K562 (cell line): ENCODE data around the gene CALY. TPM values are rescaled to one million over a fixed set of nuclear protein-coding genes. Genes with fewer than 3 reads are reported as not detected.
A peak's percentile ranks its signal among the peaks of the same experiment; 100 is the strongest.

Experiments used
- CC2D1A ChIP-seq: fragments of 450-650 bp; IDR thresholded peaks from 2 replicates; pipeline ENCODE4 v1.6.1; 2017; ENCODE audit warnings: mild to moderate bottlenecking
- CHCHD3 ChIP-seq: fragments of 250-450 bp; sonication (Bioruptor Pico); IDR thresholded peaks from 2 replicates; pipeline ENCODE4 v2.1.2; 2022; ENCODE audit warnings: mild to moderate bottlenecking
- EHMT2 ChIP-seq: fragments of 450-650 bp; IDR thresholded peaks from 2 replicates; pipeline ENCODE4 v1.6.1; 2018; ENCODE audit warnings: antibody characterized with exemption
- ELF1 ChIP-seq: fragments of 200-800 bp; sonication (Bioruptor generic); IDR thresholded peaks from 2 replicates; pipeline ENCODE4 v1.6.1; 2016; ENCODE audit warnings: missing genetic modification characterization, missing compliant biosample characterization
- HDAC1 ChIP-seq, 2 experiments: fragments of 450-650 bp; IDR thresholded peaks; 2 replicates each; pipeline ENCODE4 v1.6.1; 2016 to 2017; ENCODE audit warnings: inconsistent platforms in 1 of 2, mild to moderate bottlenecking in 1 of 2, moderate library complexity in 1 of 2
- IRF2 ChIP-seq: sonication (generic); formaldehyde crosslinking; IDR thresholded peaks from 2 replicates; pipeline ENCODE4 v1.8.1; 2022; ENCODE audit warnings: mild to moderate bottlenecking, missing genetic modification reagents
- MAFF ChIP-seq: IDR thresholded peaks from 2 replicates; pipeline ENCODE4 v1.6.1; 2012; ENCODE audit warnings: low read length, improper control_type of control experiment
- NCOR1 ChIP-seq: fragments of 450-650 bp; IDR thresholded peaks from 2 replicates; pipeline ENCODE4 v1.6.1; 2016; ENCODE audit warnings: mild to moderate bottlenecking, moderate library complexity
- NFXL1 ChIP-seq: fragments of 450-650 bp; formaldehyde crosslinking; IDR thresholded peaks from 2 replicates; pipeline ENCODE4 v1.4.0; 2021; ENCODE audit warnings: mild to moderate bottlenecking
- NRF1 ChIP-seq, 2 experiments: fragments of 450-650 bp; IDR thresholded peaks in 1 of 2; conservative IDR thresholded peaks in 1 of 2; 2 replicates each; pipeline ENCODE4 v1.6.1; 2014; ENCODE audit warnings: mild to moderate bottlenecking in 2 of 2
- POLR2B ChIP-seq: fragments of 450-650 bp; IDR thresholded peaks from 2 replicates; pipeline ENCODE4 v1.6.1; 2018; ENCODE audit warnings: low read depth; ENCODE audit not compliant: partially characterized antibody
- RBM14 ChIP-seq: fragments of 200-400 bp; formaldehyde crosslinking; IDR thresholded peaks from 2 replicates; pipeline ENCODE4 v1.6.1; 2018; ENCODE audit warnings: low read depth, mild to moderate bottlenecking, low read length, moderate library complexity, borderline replicate concordance; ENCODE audit not compliant: insufficient read depth
- TBP ChIP-seq: optimal IDR thresholded peaks from 2 replicates; pipeline ENCODE3; 2011; ENCODE audit warnings: low read depth, low read length, improper control_type of control experiment
- THAP7 ChIP-seq: fragments of 250-450 bp; sonication (Bioruptor Pico); IDR thresholded peaks from 2 replicates; pipeline ENCODE4 v1.5.0; 2021
- U2AF2 ChIP-seq: fragments of 200-400 bp; formaldehyde crosslinking; optimal IDR thresholded peaks from 2 replicates; pipeline ENCODE3; 2017; ENCODE audit warnings: low read depth, mild to moderate bottlenecking, low read length
- ZBTB40 ChIP-seq, 2 experiments: fragments of 450-650 bp in 1 of 2; sonication (generic) in 1 of 2; formaldehyde crosslinking in 1 of 2; IDR thresholded peaks; 2 replicates each; pipeline versions ENCODE4 v1.7.1 to v1.9.0; 2016 to 2022; ENCODE audit warnings: inconsistent platforms in 1 of 2, mild to moderate bottlenecking in 1 of 2, missing genetic modification reagents in 1 of 2
- ZFX ChIP-seq: sonication (generic); formaldehyde crosslinking; IDR thresholded peaks from 2 replicates; pipeline ENCODE4 v1.8.0; 2022; ENCODE audit warnings: mild to moderate bottlenecking, missing genetic modification reagents, moderate library complexity
- ZNF124 ChIP-seq: sonication (generic); formaldehyde crosslinking; IDR thresholded peaks from 2 replicates; pipeline ENCODE4 v1.8.1; 2022; ENCODE audit warnings: missing genetic modification reagents
- ZNF184 ChIP-seq: sonication (generic); formaldehyde crosslinking; IDR thresholded peaks from 2 replicates; pipeline ENCODE4 v1.5.0; 2020; ENCODE audit warnings: missing genetic modification reagents
- ZZZ3 ChIP-seq: fragments of 450-650 bp; IDR thresholded peaks from 2 replicates; pipeline ENCODE4 v1.6.1; 2016; ENCODE audit warnings: antibody characterized with exemption, mild to moderate bottlenecking, moderate library complexity
- polyA plus RNA-seq, 8 experiments: library from polyadenylated mRNA; depleted of rRNA in 4 of 8; stranded (reverse) in 5 of 8; unstranded in 3 of 8; fragments of >200 nt; fragmentation: Nextera tagmentation in 2 of 8; fragmentation: Illumina TruSeq in 1 of 8; extraction: Ambion mirVana in 2 of 8; extraction: Trizol in 1 of 8; gene quantifications; 2 replicates each; pipeline versions ENCODE4 v1.2.1 to v1.2.3, GENCODE V29; 2011 to 2014; ENCODE audit warnings: inconsistent platforms in 1 of 8, missing spikeins in 1 of 8
- total RNA-seq, 7 experiments: library from RNA; depleted of rRNA in 6 of 7; stranded (reverse); fragments of >200 nt in 6 of 7; fragmentation: Illumina TruSeq in 2 of 7; extraction: Trizol in 2 of 7; gene quantifications; 2 replicates each; pipeline versions ENCODE4 v1.2.1 to v1.2.3, GENCODE V29; 2011 to 2021; ENCODE audit warnings: low replicate concordance in 1 of 7

Gene CALY
- total and polyA plus RNA-seq, 9 of the 15 experiments (the other 6 are each of a cell fraction or from before 2014, with no cell fraction given), result not detected

- 0 out of 2 replicates have a peak, but pooled peaks have one; percentile 14 for TF ChIP-seq ZBTB40 (IDR thresholded peaks at IDR 0.05)
- no peak for TF ChIP-seq ZBTB40 (CRISPR knock-in tag; IDR thresholded peaks at IDR 0.05)
- TF ChIP-seq CHCHD3 (CRISPR knock-in tag), result no peak
- no peak for TF ChIP-seq CC2D1A
- TF ChIP-seq IRF2 (CRISPR knock-in tag), result no peak
- TF ChIP-seq ELF1, result no peak
- peak; percentile 82 for TF ChIP-seq TBP
- peak; percentile 52 for TF ChIP-seq ZFX (CRISPR knock-in tag)
- no peak for TF ChIP-seq U2AF2
- no peak for TF ChIP-seq NCOR1
- TF ChIP-seq NRF1 (conservative IDR thresholded peaks at IDR 0.05 in 1 of 2, IDR thresholded peaks at IDR 0.05 in 1 of 2), result peak in 1 of 2 experiments; percentile 44; a peak in 1 of 4 replicates
- TF ChIP-seq THAP7 (CRISPR knock-in tag), result no peak
- TF ChIP-seq ZNF124 (CRISPR knock-in tag), result no peak
- peak; percentile 38; the same call in 1 of the 2 replicates for TF ChIP-seq MAFF
- TF ChIP-seq ZNF184, result no peak
- no peak for TF ChIP-seq EHMT2
- TF ChIP-seq RBM14, result no peak
- no peak for TF ChIP-seq NFXL1 (CRISPR knock-in tag)
- TF ChIP-seq HDAC1 (IDR thresholded peaks at IDR 0.05), result peak in 1 of 2 experiments; percentile 36; a peak in 1 of 4 replicates
- TF ChIP-seq ZZZ3, result no peak
- peak; percentile 50 for TF ChIP-seq POLR2B
These were observed 36.7 kb upstream of the CALY start, which contains the start of gene ECHS1 (continued) for GRCh38 chr10:133373174-133374090.
